Measurements from ENCODE around the gene NECAP2.
"Not testable (repeated sequence)": the region's sequence is repeated elsewhere in the genome, so short reads cannot be mapped to it uniquely, and the experiment has no call there.

NECAP2 gene

DNA sequence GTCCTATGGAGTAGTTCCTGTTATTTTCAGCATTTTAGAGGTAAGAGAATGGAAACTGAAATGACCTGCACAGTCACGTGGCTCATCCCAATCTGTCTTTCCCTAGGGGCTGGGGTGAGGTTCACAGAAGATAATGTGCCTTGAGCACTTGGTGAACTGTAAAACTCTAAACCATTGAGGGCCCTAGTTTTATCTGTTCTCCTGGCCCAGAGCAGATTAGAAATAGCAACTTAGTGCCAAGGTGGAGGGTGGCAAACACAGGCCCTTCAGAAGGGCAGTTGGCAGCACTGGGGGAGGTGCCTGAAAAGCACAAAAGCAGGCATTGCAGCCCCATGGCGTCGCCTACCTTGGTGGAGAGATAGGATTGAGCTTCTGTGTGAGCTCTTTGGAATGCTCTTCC lies 14.4 kb downstream of the NECAP2 start:
- not testable (repeated sequence) for ATAC-seq (replicated peaks); DNase-seq; H3K4me1 Mint-ChIP-seq (ENCODE audit: low read depth in 2 of 2); H3K4me3 Mint-ChIP-seq; H3K27me3 Mint-ChIP-seq; H3K9me3 Mint-ChIP-seq
- Mint-ChIP-seq H3K27ac (peak overlapping the region in 1 of 2 donors; percentile 31), H3K36me3 (ENCODE audit: insufficient read depth) (peaks cover 92% of the 10 kb centered on the region)

DNA sequence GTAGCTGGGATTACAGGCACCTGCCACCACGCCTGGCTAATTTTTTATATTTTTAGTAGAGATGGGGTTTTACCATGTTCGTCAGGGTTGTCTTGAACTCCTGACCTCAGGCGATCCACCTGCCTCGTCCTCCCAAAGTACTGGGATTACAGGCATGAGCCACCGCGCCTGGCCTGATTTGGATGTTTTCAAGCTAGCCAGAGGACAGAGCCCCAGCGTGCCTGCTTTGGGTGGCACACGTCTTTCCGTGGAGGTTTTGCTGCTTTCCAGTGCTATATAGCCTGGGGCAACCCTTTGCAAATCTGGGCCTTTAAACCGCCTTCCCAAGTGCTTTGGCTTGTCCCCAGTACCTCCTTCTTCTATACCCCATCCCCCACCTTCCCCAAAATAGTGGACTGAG lies 15.6 kb downstream of the NECAP2 start:
- ATAC-seq (replicated peaks); H3K4me3 Mint-ChIP-seq; DNase-seq; H3K9me3 Mint-ChIP-seq; H3K4me1 Mint-ChIP-seq (ENCODE audit: low read depth in 2 of 2); H3K27me3 Mint-ChIP-seq: not testable (repeated sequence)
- Mint-ChIP-seq H3K27ac (peak overlapping the region in 1 of 2 donors; percentile 67), H3K36me3 (ENCODE audit: insufficient read depth) (peaks cover 90% of the 10 kb centered on the region)

DNA sequence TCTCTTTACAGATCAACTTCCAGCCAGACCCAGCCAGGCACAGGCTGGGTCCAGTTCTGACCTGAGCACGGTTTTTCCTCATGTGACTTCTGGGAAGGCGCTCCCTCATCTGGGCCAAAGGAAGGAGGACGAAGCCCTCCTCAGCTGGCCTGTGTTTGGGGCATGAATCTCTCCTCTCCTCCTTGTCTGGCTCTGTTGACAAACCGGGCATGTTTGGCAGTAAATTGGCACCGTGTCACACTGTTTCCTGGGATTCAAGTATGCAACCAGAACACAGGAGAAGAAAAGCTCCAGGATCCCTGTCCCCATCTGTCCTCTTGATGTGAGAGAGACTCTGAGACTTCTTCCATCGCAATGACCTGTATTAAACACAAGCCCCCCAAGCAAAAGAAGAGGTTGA lies 18.3 kb downstream of the NECAP2 start:
- Mint-ChIP-seq H3K36me3 (ENCODE audit: insufficient read depth) (peaks cover 72% of the 10 kb centered on the region), H3K4me1 (ENCODE audit: low read depth in 2 of 2) (peaks cover 0 to 2% of the 10 kb centered on the region in 2 donors), H3K27ac (peak overlapping the region in 1 of 2 donors; percentile 38), H3K4me3 (no peak overlapping the region), H3K9me3 (no peaks in the 10 kb centered on the region), H3K27me3 (no peaks in the 10 kb centered on the region)
- ATAC-seq (replicated peaks): no peak
- DNase-seq: no peak

DNA sequence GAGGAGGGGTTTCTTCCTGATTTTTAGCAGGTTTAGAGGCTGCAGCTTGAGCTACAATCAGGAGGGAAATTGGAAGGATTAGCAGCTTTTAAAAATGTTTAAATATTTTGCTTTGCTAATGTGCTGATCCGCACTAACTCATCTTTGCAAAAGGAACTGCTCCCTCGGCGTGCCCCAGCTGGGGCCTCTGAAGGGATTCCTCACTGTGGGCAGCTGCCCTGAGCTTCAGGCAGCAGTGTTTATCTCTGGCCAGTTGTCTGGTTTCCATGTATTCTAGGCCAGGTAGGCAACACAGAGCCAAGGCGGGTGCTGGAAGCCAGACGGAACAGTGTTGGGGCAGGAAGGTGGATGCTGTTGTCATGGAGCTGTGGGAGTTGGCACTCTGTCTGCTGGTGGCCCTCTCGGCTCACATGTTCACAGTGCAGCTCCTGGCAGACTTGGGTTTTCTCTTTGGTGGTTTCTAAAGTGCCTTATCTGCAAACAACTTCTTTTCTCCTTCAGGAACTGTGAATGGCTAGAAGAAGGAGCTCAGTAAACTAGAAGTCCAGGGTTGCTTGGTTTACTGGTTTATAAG lies 18.9 kb downstream of the NECAP2 start:
- H3K27me3 Mint-ChIP-seq: no peaks in the 10 kb centered on the region
- H3K4me1 Mint-ChIP-seq (ENCODE audit: low read depth in 2 of 2): peaks cover 0 to 2% of the 10 kb centered on the region in 2 donors
- H3K4me3 Mint-ChIP-seq: no peak overlapping the region
- H3K27ac Mint-ChIP-seq: peak overlapping the region in 1 of 2 donors; percentile 38
- DNase-seq (no peak), ATAC-seq (replicated peaks) (no peak)
- peaks cover 67% of the 10 kb centered on the region for H3K36me3 Mint-ChIP-seq (ENCODE audit: insufficient read depth)
- H3K9me3 Mint-ChIP-seq: no peaks in the 10 kb centered on the region

DNA sequence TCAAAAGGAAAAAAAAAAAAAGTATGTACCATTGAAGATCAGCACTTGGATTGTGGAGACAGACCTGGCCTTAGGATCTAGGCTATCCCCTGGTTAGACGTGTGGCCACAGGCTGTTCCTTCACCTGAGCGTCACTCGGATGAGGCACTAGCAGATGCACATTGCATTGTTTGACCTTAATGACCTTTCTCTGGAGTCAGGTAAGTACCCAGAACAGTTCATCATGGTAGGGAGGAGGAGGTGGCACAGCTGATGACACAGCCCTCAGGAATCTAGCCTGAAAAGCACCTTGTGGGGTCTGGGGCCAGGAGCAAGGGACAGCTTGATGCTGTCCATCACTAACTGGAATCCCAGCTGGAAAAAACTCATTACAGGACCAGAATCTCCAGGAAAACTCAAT lies 21.2 kb downstream of the NECAP2 start:
- Mint-ChIP-seq H3K9me3 (no peaks in the 10 kb centered on the region), H3K27ac (peak overlapping the region; percentile 72), H3K36me3 (ENCODE audit: insufficient read depth) (peaks cover 51% of the 10 kb centered on the region), H3K27me3 (no peaks in the 10 kb centered on the region), H3K4me1 (ENCODE audit: low read depth in 2 of 2) (peaks cover 0 to 2% of the 10 kb centered on the region in 2 donors), H3K4me3 (no peak overlapping the region)
- no peak for DNase-seq
- no peak for ATAC-seq (replicated peaks)

DNA sequence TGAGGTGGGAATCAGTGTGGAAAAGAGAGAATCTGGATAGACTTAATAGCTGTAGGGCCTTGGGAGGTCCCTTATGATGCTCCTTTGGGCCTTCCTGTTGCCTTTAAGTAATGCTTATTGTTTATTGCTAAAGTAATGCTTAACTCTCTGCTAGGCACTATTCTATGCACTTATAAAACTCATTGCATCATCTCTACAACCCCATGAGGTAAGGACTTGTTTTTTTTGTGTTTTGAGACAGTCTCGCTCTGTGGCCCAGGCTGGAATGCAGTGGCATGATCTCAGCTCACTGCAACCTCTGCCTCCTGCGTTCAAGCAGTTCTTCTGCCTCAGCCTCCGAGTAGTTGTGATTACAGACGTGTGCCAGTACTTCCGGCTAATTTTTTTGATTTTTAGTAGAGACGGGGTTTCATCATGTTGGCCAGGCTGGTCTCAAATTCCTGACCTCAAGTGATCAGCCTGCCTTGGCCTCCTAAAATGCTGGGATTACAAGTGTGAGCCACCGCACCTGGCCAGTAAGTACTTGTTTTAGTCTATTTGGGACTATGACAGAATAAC lies 22.3 kb downstream of the NECAP2 start:
- Mint-ChIP-seq H3K27ac (no peak overlapping the region), H3K4me1 (ENCODE audit: low read depth in 2 of 2) (peaks cover 0 to 2% of the 10 kb centered on the region in 2 donors), H3K9me3 (no peaks in the 10 kb centered on the region), H3K4me3 (no peak overlapping the region), H3K27me3 (no peaks in the 10 kb centered on the region), H3K36me3 (ENCODE audit: insufficient read depth) (peaks cover 40% of the 10 kb centered on the region)
- DNase-seq (no peak), ATAC-seq (replicated peaks) (no peak)

DNA sequence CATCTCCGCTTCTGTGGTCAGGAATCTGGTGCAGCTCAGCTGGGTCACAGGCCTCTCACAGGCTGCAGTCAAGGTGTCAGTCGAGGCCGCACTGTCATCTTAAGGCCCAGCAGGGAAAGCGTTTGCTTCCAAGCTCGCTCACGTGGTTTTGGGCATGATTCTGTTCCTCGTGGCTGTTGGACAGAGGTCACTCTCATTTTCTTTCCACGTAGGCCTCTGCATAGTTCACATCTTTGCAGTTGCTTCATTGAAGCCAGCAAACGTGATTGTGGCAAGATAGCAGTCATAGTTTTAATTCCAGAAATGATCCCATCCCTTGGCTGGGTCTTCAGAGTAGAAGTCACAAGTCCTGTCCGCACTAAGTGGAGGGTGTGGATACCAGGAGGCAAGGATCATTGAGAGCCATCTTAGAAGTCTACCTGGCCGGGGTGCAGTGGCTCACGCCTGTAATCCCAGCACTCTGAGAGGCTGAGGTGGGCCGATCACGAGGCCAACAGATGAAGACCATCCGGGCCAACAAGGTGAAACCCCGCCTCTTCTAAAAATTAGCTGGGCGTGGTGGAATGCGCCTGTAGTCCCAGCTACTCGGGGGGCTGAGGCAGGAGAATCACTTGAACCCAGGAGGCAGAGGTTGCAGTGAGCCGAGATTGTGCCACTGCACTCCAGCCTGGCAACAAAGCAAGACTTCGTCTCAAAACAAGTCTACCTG lies 24.5 kb downstream of the NECAP2 start:
- no peak overlapping the region for H3K27ac Mint-ChIP-seq
- ATAC-seq (replicated peaks) (no peak), DNase-seq (no peak)
- H3K4me3 Mint-ChIP-seq: no peak overlapping the region
- H3K36me3 Mint-ChIP-seq (ENCODE audit: insufficient read depth): peaks cover 18% of the 10 kb centered on the region
- no peaks in the 10 kb centered on the region for H3K9me3 Mint-ChIP-seq
- H3K4me1 Mint-ChIP-seq (ENCODE audit: low read depth in 2 of 2): peaks cover 4 to 5% of the 10 kb centered on the region in 2 donors
- no peaks in the 10 kb centered on the region for H3K27me3 Mint-ChIP-seq

DNA sequence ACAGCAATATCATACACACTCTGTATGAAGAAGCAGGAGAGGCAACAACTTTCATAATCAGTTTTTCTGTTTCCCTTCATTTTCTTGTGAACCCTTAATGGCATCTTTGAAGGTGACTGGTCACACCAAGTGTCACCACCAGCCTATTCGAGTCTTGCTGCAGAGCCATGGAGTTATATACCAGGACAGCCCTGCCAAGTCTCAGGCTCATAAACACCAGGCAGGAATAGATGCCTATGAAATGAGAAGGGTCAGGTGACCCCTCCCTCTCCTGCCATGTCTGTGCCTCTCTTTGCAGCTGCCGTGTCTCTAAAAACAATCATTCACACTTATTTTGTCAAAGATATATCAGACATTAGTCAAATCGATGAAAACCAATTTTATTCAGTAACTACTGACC lies 28.0 kb downstream of the NECAP2 start:
- H3K36me3 Mint-ChIP-seq (ENCODE audit: insufficient read depth): peaks cover 12% of the 10 kb centered on the region
- no peak for DNase-seq
- H3K27me3 Mint-ChIP-seq: no peaks in the 10 kb centered on the region
- no peaks in the 10 kb centered on the region for H3K9me3 Mint-ChIP-seq
- H3K27ac Mint-ChIP-seq: peak overlapping the region in 1 of 2 donors; percentile 39
- H3K4me1 Mint-ChIP-seq (ENCODE audit: low read depth in 2 of 2): peaks cover 3 to 4% of the 10 kb centered on the region in 2 donors
- ATAC-seq (replicated peaks): no peak
- H3K4me3 Mint-ChIP-seq: no peak overlapping the region

DNA sequence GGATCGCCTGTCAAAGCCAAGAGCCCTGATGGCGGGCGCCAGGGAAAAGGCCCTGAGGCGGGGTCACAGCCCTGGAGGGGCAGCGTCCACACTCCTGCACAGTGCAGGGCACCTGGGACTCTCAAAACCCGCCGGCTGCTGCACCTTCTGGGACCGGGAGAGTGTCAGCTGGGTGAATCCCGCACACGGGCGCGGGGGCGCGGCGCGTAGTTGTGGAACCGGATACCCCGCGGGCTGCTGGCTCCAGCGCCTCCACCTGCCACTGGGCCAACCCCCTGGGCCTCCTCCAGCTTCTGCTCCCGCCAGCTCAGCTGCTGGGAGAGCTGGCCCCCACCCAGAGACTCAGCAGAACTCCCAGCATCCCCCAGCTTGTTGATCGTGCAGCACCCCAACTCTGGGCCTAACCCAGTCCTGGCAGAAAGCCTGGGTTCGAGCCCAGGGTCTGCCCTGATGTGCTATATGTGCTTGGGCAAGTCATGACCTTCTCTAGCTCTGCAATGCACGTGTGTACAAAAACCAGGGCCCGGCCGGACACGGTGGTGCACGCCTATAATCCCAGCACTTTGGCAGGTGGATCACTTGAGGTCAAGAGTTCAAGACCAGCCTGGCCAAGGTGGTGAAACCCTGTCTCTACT lies 33.8 kb downstream of the NECAP2 start:
- H3K27me3 Mint-ChIP-seq: no peaks in the 10 kb centered on the region
- H3K4me3 Mint-ChIP-seq: no peak overlapping the region
- H3K36me3 Mint-ChIP-seq (ENCODE audit: insufficient read depth): peaks cover 21% of the 10 kb centered on the region
- H3K27ac Mint-ChIP-seq: no peak overlapping the region
- DNase-seq (no peak), ATAC-seq (replicated peaks) (no peak)
- peaks cover 3 to 4% of the 10 kb centered on the region in 2 donors for H3K4me1 Mint-ChIP-seq (ENCODE audit: low read depth in 2 of 2)
- no peaks in the 10 kb centered on the region for H3K9me3 Mint-ChIP-seq

DNA sequence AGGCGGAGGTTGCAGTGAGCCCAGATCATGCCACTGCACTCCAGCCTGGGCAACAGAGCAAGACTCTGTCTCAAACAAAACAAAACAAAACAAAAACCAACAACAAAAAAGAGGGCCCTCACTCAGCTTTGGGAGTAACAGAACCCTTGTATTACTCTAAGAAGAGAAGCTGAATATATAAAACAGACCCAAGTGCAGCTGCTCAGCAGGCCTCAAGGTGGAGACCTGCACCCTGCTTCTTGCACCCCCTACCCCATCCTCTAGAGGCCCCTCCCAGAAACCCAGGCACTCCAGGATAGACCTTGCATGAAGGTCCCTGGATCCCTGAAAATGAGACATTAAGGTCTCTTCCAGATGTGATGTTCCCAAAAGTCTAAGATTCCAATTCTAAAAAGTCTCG lies 34.4 kb downstream of the NECAP2 start:
- not testable (repeated sequence) for H3K9me3 Mint-ChIP-seq; ATAC-seq (replicated peaks); H3K4me3 Mint-ChIP-seq; H3K27me3 Mint-ChIP-seq; H3K4me1 Mint-ChIP-seq (ENCODE audit: low read depth in 2 of 2); H3K27ac Mint-ChIP-seq; DNase-seq
- peaks cover 26% of the 10 kb centered on the region for H3K36me3 Mint-ChIP-seq (ENCODE audit: insufficient read depth)

DNA sequence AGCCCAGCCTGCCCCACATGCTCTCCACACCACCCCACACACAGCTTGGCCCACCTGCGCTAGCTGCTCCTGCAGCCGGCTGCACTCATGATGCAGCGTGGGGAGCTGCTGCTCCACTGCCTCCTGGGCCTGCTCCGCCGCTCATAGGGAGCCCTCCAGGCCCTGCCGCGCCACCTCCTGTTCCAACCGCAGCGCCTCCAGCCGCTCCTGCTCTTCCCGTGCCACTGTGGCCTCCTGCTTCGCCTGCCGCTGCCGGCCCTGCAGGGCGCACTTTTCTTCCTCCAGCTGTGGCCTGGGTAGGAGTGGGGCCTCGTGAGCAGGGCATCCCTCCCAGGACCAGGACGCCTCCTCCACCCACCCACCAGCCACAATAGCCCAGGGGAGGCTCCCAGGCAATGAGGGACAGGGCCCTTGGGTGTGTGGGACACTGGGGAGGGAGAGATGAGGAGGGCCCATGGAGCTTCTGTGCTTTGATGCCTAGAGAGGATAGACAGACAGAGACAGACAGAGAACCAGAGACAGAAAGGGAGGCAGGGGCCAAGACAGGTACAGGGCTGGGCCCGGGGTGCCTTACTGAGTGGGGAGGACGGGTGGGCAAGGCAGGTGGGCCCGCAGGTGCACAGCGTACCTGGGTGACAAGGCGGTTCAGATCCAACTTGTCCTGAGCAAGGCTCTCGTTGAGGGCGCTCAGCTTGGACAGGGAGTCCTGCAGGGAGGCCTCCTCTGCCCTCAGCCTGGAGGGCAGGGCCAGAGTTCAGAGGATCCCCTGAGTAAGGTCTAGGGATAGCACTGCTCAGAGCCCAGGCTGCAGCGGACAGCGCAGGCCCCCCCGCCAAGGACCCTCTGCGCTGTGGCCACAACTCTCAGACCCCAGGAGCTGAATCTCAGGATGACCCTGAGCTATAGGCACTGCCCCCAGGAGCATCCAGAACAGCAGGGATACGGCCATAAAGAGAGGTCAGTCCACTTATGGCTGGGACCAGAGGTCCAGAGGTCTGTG lies 35.5 kb downstream of the NECAP2 start:
- peaks cover 36% of the 10 kb centered on the region for H3K36me3 Mint-ChIP-seq (ENCODE audit: insufficient read depth)
- not testable (repeated sequence) for ATAC-seq (replicated peaks)

DNA sequence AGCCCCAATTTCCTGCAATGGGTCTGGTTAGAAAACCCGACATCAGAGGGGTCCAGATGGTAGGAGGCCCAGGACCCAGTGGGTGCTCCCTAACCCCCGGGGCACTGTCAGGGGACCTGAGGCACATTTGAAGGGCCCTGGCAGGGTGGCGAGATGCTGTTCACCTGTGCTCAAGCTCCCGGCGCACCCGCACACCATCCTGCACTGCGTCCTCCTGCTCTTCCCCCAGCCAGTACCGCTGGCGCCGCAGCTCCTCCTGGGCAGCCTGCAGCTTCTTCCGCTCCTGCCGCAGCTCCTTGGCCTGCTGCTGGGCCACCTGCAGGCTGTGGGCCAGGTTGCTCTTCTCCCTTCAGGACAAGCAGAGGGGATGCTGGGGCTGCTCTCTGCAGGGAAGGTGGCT lies 37.6 kb downstream of the NECAP2 start:
- H3K27me3 Mint-ChIP-seq: no peaks in the 10 kb centered on the region
- H3K4me3 Mint-ChIP-seq: no peak overlapping the region
- peak overlapping the region; percentile 46 to 78 for H3K27ac Mint-ChIP-seq
- no peaks in the 10 kb centered on the region for H3K9me3 Mint-ChIP-seq
- DNase-seq: no peak
- no peak for ATAC-seq (replicated peaks)
- H3K36me3 Mint-ChIP-seq (ENCODE audit: insufficient read depth): peaks cover 52% of the 10 kb centered on the region
- no peaks in the 10 kb centered on the region for H3K4me1 Mint-ChIP-seq (ENCODE audit: low read depth in 2 of 2)

More for the DNA sequence above, 35.5 kb downstream of the NECAP2 start:
- H3K4me1 Mint-ChIP-seq (ENCODE audit: low read depth in 2 of 2); H3K4me3 Mint-ChIP-seq; H3K27ac Mint-ChIP-seq; H3K27me3 Mint-ChIP-seq; DNase-seq; H3K9me3 Mint-ChIP-seq: not testable (repeated sequence)

DNA sequence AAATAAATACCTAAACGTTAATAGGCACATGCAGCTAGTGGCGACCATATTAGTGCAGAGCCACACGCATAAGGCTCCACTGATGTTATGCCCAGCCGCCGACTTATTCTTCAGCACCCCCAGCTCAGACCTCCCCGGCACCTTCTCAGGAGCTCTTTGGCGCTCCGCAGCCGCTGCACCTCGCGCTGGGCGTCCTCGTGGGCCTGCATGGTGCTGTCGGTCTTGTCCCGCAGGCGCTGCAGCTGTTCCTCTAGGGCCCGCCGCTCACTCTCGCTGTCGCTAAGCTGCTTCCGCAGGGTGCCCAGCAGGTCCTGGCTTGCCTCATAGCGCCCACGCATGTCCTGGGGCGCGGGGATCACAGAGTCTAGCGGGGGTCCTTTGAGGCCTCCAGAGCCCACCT lies 42.6 kb downstream of the NECAP2 start:
- not testable (repeated sequence) for H3K4me1 Mint-ChIP-seq (ENCODE audit: low read depth in 2 of 2); H3K9me3 Mint-ChIP-seq; H3K4me3 Mint-ChIP-seq; DNase-seq; H3K27ac Mint-ChIP-seq; H3K27me3 Mint-ChIP-seq; ATAC-seq (replicated peaks)
- H3K36me3 Mint-ChIP-seq (ENCODE audit: insufficient read depth): peaks cover 44% of the 10 kb centered on the region

Measured in effector memory CD8-positive, alpha-beta T cell (primary cell).